K562 (cell line): ENCODE results near the gene MECP2. TPM values are rescaled to one million over a fixed set of nuclear protein-coding genes. Genes with fewer than 3 reads are reported as not detected.

Experiments
- ATAC-seq: fragments of 200-7000 bp; cut with Tn5 transposase; 3 replicates; pipeline ENCODE4 v1.9.1; 2020; ENCODE audit warnings: moderate library complexity
- BruUV-seq: library from RNA; stranded (reverse); fragments of 400-500 nt; replicated peaks from 2 replicates; lab custom pipeline; 2021; lab: Mats Ljungman, UMichigan
- CTCF ChIA-PET: fragments of 300-600 bp; formaldehyde crosslinking; extraction: SDS; loops from one replicate; lab custom pipeline; 2021; ENCODE audit warnings: low intra/inter-chr PET ratio; lab: Yijun Ruan, JAX
- POLR2A ChIA-PET: fragments of 300-600, 350-650 bp; sonication (Branson Sonifier 250); formaldehyde crosslinking; extraction: SDS; loops from one replicate; lab custom pipeline; 2021; ENCODE audit warnings: antibody characterized with exemption, inconsistent platforms; lab: Yijun Ruan, JAX
- DNase-seq, 4 experiments: peaks; one replicate each; pipeline versions ENCODE4 v3.0.0 to v3.0.0-alpha.2; 2011 to 2018; ENCODE audit warnings: low spot score in 3 of 4, mixed read lengths in 3 of 4; ENCODE audit errors: extremely low read depth in 1 of 4
- FAIRE-seq: peaks from 2 replicates; lab custom pipeline; 2011; peaks lifted over from hg19 to GRCh38; lab: Jason Lieb, UNC
- H2AFZ ChIP-seq: 2 replicates; pipeline ENCODE4 v1.6.0; 2011; ENCODE audit warnings: low read depth, low read length, control low read depth, inconsistent platforms
- H3K27ac ChIP-seq: fragments of 200-600 bp; 3 replicates; pipeline ENCODE4 v1.8.0; 2011; ENCODE audit warnings: low read depth, mild to moderate bottlenecking, control low read depth, inconsistent platforms, low read length, moderate library complexity, mixed read lengths; ENCODE audit errors: extremely low read depth
- H3K27me3 ChIP-seq, 2 experiments: fragments of 300-600 bp in 1 of 2; 2 replicates in 1 of 2; 3 replicates in 1 of 2; pipeline versions ENCODE4 v1.6.0 to v1.8.0; 2011; ENCODE audit warnings: inconsistent platforms in 2 of 2, low read length in 2 of 2, mild to moderate bottlenecking in 1 of 2, mixed read lengths in 1 of 2, moderate library complexity in 1 of 2; ENCODE audit not compliant: control insufficient read depth in 2 of 2, insufficient read depth in 2 of 2
- H3K36me3 ChIP-seq: fragments of 300-600 bp; 3 replicates; pipeline ENCODE4 v1.8.0; 2011; ENCODE audit warnings: mild to moderate bottlenecking, low read length, inconsistent platforms; ENCODE audit not compliant: control insufficient read depth, insufficient read depth
- H3K4me1 ChIP-seq, 2 experiments: fragments of 200-600 bp in 1 of 2; replicated peaks in 1 of 2; 2 replicates in 1 of 2; 3 replicates in 1 of 2; pipeline versions ENCODE4 v1.5.1 to v1.8.0; 2011; ENCODE audit warnings: inconsistent platforms in 2 of 2, low read length in 2 of 2, mild to moderate bottlenecking in 1 of 2, mixed read lengths in 1 of 2, moderate library complexity in 1 of 2; ENCODE audit not compliant: control insufficient read depth in 2 of 2, insufficient read depth in 2 of 2
- H3K4me2 ChIP-seq: 2 replicates; pipeline ENCODE4 v1.6.1; 2011; ENCODE audit warnings: low read length, control low read depth, inconsistent platforms, mixed read lengths; ENCODE audit not compliant: insufficient read depth
- H3K4me3 ChIP-seq: fragments of 200-600 bp; sonication (generic), shearing (Covaris generic); 2 replicates; pipeline ENCODE4 v1.5.1; 2016; ENCODE audit warnings: control low read depth, inconsistent platforms
- H3K79me2 ChIP-seq: fragments of 200-600 bp; 3 replicates; pipeline ENCODE4 v1.8.0; 2011; ENCODE audit warnings: low read length, inconsistent platforms; ENCODE audit not compliant: control insufficient read depth, insufficient read depth
- H3K9ac ChIP-seq, 2 experiments: 2 replicates each; pipeline versions ENCODE4 v1.6.0 to v1.6.1; 2011; ENCODE audit warnings: low read depth in 2 of 2, low read length in 2 of 2, control low read depth in 1 of 2, inconsistent platforms in 1 of 2, mild to moderate bottlenecking in 1 of 2, mixed read lengths in 1 of 2; ENCODE audit not compliant: insufficient read depth in 1 of 2
- H3K9me1 ChIP-seq: one replicate; pipeline ENCODE4 v1.6.0; 2011; ENCODE audit warnings: inconsistent platforms, mild to moderate bottlenecking, low read length, moderate library complexity; ENCODE audit not compliant: control insufficient read depth, insufficient read depth
- H3K9me3 ChIP-seq: replicated peaks from 2 replicates; pipeline ENCODE4 v1.5.1; 2011; ENCODE audit warnings: low read depth, low read length, inconsistent platforms; ENCODE audit not compliant: control insufficient read depth, insufficient read depth
- H4K20me1 ChIP-seq: replicated peaks from 2 replicates; pipeline ENCODE4 v1.6.1; 2011; ENCODE audit warnings: low read length, inconsistent platforms, mixed read lengths; ENCODE audit not compliant: control insufficient read depth, insufficient read depth
- ARID1B ChIP-seq: fragments of 450-650 bp; IDR thresholded peaks from 2 replicates; pipeline ENCODE4 v1.6.1; 2016; ENCODE audit warnings: antibody characterized with exemption, mild to moderate bottlenecking, inconsistent platforms
- ARID4B ChIP-seq: sonication (generic); formaldehyde crosslinking; IDR thresholded peaks from 2 replicates; pipeline ENCODE4 v1.8.0; 2022; ENCODE audit warnings: mild to moderate bottlenecking, missing genetic modification reagents
- EP300 ChIP-seq: IDR thresholded peaks from 2 replicates; pipeline ENCODE4 v1.6.1; 2012; ENCODE audit warnings: low read length, improper control_type of control experiment
- MYNN ChIP-seq, 2 experiments: sonication (generic); formaldehyde crosslinking in 1 of 2; IDR thresholded peaks; 2 replicates each; pipeline versions ENCODE4 v1.5.0 to v1.6.1; 2016 to 2020; ENCODE audit warnings: antibody characterized with exemption in 1 of 2, missing genetic modification reagents in 1 of 2
- NCOA6 ChIP-seq: fragments of 450-650 bp; IDR thresholded peaks from 2 replicates; pipeline ENCODE4 v1.6.1; 2017; ENCODE audit warnings: mild to moderate bottlenecking
- NCOR1 ChIP-seq: fragments of 450-650 bp; IDR thresholded peaks from 2 replicates; pipeline ENCODE4 v1.6.1; 2016; ENCODE audit warnings: mild to moderate bottlenecking, moderate library complexity
- RBM17 ChIP-seq: fragments of 200-400 bp; formaldehyde crosslinking; IDR thresholded peaks from 2 replicates; pipeline ENCODE4 v1.6.1; 2017; ENCODE audit warnings: low read depth, mild to moderate bottlenecking, low read length, borderline replicate concordance
- SP1 ChIP-seq: sonication (generic); formaldehyde crosslinking; IDR thresholded peaks from 2 replicates; pipeline ENCODE4 v1.8.1; 2022; ENCODE audit warnings: mild to moderate bottlenecking, missing genetic modification reagents
- TAF1 ChIP-seq: IDR thresholded peaks from 2 replicates; pipeline ENCODE4 v1.6.1; 2011; ENCODE audit warnings: mild to moderate bottlenecking, low read length, moderate library complexity; ENCODE audit not compliant: insufficient read depth, control insufficient read depth, severe bottlenecking; ENCODE audit errors: extremely low read depth
- TARDBP ChIP-seq: fragments of 450-650 bp; IDR thresholded peaks from 2 replicates; pipeline ENCODE4 v1.6.1; 2016
- TRIM28 ChIP-seq: fragments of 450-650 bp; IDR thresholded peaks from 2 replicates; pipeline ENCODE4 v1.6.1; 2017
- ZNF217 ChIP-seq: sonication (generic); formaldehyde crosslinking; IDR thresholded peaks from 2 replicates; pipeline ENCODE4 v1.8.0; 2022; ENCODE audit warnings: mild to moderate bottlenecking, missing genetic modification reagents
- ZNF239 ChIP-seq: fragments of 250-450 bp; sonication (Bioruptor Pico); IDR thresholded peaks from 2 replicates; pipeline ENCODE4 v1.4.0; 2020; ENCODE audit warnings: mild to moderate bottlenecking
- ZNF395 ChIP-seq: fragments of 200-800 bp; sonication (Bioruptor generic); IDR thresholded peaks from 2 replicates; pipeline ENCODE4 v1.6.1; 2017; ENCODE audit warnings: missing genetic modification characterization, missing compliant biosample characterization
- ZNF561 ChIP-seq: fragments of 450-650 bp; formaldehyde crosslinking; conservative IDR thresholded peaks from 2 replicates; pipeline ENCODE4 v1.4.0; 2020; ENCODE audit warnings: mild to moderate bottlenecking, moderate library complexity
- ZNF644 ChIP-seq: fragments of 200-800 bp; sonication (Bioruptor generic); IDR thresholded peaks from 2 replicates; pipeline ENCODE4 v1.6.1; 2016; ENCODE audit warnings: low read depth, missing genetic modification characterization, missing compliant biosample characterization
- ZNF717 ChIP-seq: fragments of 250-450 bp; sonication (Bioruptor Pico); IDR thresholded peaks from 2 replicates; pipeline ENCODE4 v1.5.0; 2021
- WGBS: fragments of 100-300 bp; shearing (Covaris generic); methylation state at CpG from one replicate; pipeline ENCODE4 v1.1.6; 2016; ENCODE audit warnings: low coverage, mixed read lengths; ENCODE audit not compliant: insufficient coverage; ENCODE audit errors: missing lambda C conversion rate; 5-methylcytosine and 5-hydroxymethylcytosine counted together
- in situ Hi-C: fragments of 300-500 bp; cut with MboI; formaldehyde crosslinking; loops from 4 replicates; pipeline ENCODE4 v1.15.0; 2018; ENCODE audit warnings: inconsistent platforms, mixed read lengths
- intact Hi-C: fragments of 100-400 bp; cut with micrococcal nuclease; formaldehyde crosslinking; loops from 2 replicates; pipeline ENCODE4 v1.14.2; 2022
- polyA plus RNA-seq, 8 experiments: library from polyadenylated mRNA; depleted of rRNA in 4 of 8; stranded (reverse) in 5 of 8; unstranded in 3 of 8; fragments of >200 nt; fragmentation: Nextera tagmentation in 2 of 8; fragmentation: Illumina TruSeq in 1 of 8; extraction: Ambion mirVana in 2 of 8; extraction: Trizol in 1 of 8; gene quantifications; 2 replicates each; pipeline versions ENCODE4 v1.2.1 to v1.2.3, GENCODE V29; 2011 to 2014; ENCODE audit warnings: inconsistent platforms in 1 of 8, missing spikeins in 1 of 8
- total RNA-seq, 7 experiments: library from RNA; depleted of rRNA in 6 of 7; stranded (reverse); fragments of >200 nt in 6 of 7; fragmentation: Illumina TruSeq in 2 of 7; extraction: Trizol in 2 of 7; gene quantifications; 2 replicates each; pipeline versions ENCODE4 v1.2.1 to v1.2.3, GENCODE V29; 2011 to 2021; ENCODE audit warnings: low replicate concordance in 1 of 7

The MECP2 gene
- total and polyA plus RNA-seq, 9 of the 15 experiments (the other 6 are each of a cell fraction or from before 2014, with no cell fraction given), result 2.1 to 50.9 (median 30.5) TPM

DNA sequence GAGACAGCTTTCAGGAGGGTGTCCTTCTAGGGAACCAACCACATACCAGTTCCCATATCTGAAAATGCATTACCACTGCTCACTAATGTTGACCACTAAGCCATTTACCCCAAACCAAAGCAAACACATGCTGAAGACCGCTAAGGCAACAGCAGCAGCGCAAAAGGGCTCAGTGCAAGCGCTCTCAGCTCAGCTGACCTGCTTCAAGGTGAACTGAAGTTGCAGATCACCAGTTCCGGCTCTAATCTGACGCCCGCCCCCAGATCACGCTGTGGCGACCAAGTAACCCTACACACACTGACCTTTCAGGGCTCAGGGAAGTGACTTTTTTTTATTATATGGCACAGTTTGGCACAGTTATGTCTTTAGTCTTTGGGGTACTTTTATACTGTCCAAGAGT is 5.8 kb downstream of the MECP2 start:
- in situ Hi-C loops, result no loop called here
- no peak overlapping the region for H2AFZ ChIP-seq
- WGBS, result 4% methylated on average over 8 of the region's 8 CpGs
- peak; percentile 64 for FAIRE-seq
- no TSS peak for BruUV-seq
- POLR2A ChIA-PET, result interaction anchor here (0.6 to 2.3 kb wide), 4 partner anchors 9 to 364 kb away, joined by 3 to 6 read pairs (median 4); no protein-coding TSS in a partner anchor
- peaks cover 13 to 33% of the 10 kb centered on the region in 2 experiments; a peak in 4 of 5 replicates for H3K4me1 ChIP-seq
- peak overlapping the region; percentile 82 for H3K27ac ChIP-seq
- H3K4me3 ChIP-seq, result no peak overlapping the region
- peak in 2 of 4 experiments; percentile 56 to 80 for DNase-seq
- peaks cover 2% of the 10 kb centered on the region for H3K9me1 ChIP-seq
- H3K4me2 ChIP-seq, result peak overlapping the region; percentile 76
- ATAC-seq, result peak; percentile 78
- intact Hi-C loops, result loop anchor here (2.0 to 5.0 kb wide), 2 partner anchors 45 to 69 kb away; no protein-coding TSS in a partner anchor
- peaks cover 26% of the 10 kb centered on the region for H4K20me1 ChIP-seq
- peaks cover 59% of the 10 kb centered on the region for H3K36me3 ChIP-seq
- no peaks in the 10 kb centered on the region for H3K27me3 ChIP-seq
- CTCF ChIA-PET, result no interaction called here
- H3K9ac ChIP-seq, result peak overlapping the region; percentile 58 to 64; a peak in 3 of 4 replicates
- peaks cover 94% of the 10 kb centered on the region for H3K79me2 ChIP-seq
- H3K9me3 ChIP-seq, result no peaks in the 10 kb centered on the region
- TF ChIP-seq TRIM28, result no peak
- no peak for TF ChIP-seq NCOR1
- no peak for TF ChIP-seq ZNF561 (CRISPR knock-in tag)
- TF ChIP-seq ARID4B (CRISPR knock-in tag), result no peak
- no peak for TF ChIP-seq EP300
- peak; percentile 35; the same call in 1 of the 2 replicates for TF ChIP-seq ARID1B
- no peak for TF ChIP-seq NCOA6
- no peak for TF ChIP-seq SP1
- peak; percentile 20 for TF ChIP-seq TAF1
- no peak for TF ChIP-seq RBM17
- no peak for TF ChIP-seq ZNF395 (CRISPR knock-in tag)
- no peak for TF ChIP-seq ZNF717
- TF ChIP-seq MYNN (IDR thresholded peaks at IDR 0.05), result no peak
- TF ChIP-seq MYNN (CRISPR knock-in tag; IDR thresholded peaks at IDR 0.05), result no peak
- TF ChIP-seq ZNF239 (CRISPR knock-in tag), result no peak
- no peak for TF ChIP-seq ZNF217 (CRISPR knock-in tag)
- 0 out of 2 replicates have a peak, but pooled peaks have one; percentile 10 for TF ChIP-seq ZNF644
- no peak for TF ChIP-seq TARDBP
